GM23248 (cell line): ENCODE results near the gene DPH1. TPM values are rescaled to one million over a fixed set of nuclear protein-coding genes. Genes with fewer than 3 reads are reported as not detected.

Experiments
- DNase-seq: peaks from one replicate; pipeline ENCODE4 v3.0.0-alpha.2; 2015
- H2AFZ ChIP-seq: fragments of 200-600 bp; sonication (generic); 2 replicates; pipeline ENCODE4 v1.6.1; 2016; ENCODE audit warnings: antibody characterized with exemption
- H3F3A ChIP-seq: fragments of 200-600 bp; sonication (generic); 2 replicates; pipeline ENCODE4 v1.6.1; 2016; ENCODE audit warnings: mild to moderate bottlenecking, antibody characterized with exemption, mixed run types; ENCODE audit not compliant: insufficient read depth
- H3K27ac ChIP-seq: fragments of 200-600 bp; sonication (generic); 2 replicates; pipeline ENCODE4 v1.5.1; 2016; ENCODE audit warnings: mild to moderate bottlenecking
- H3K27me3 ChIP-seq: fragments of 200-600 bp; sonication (generic); replicated peaks from 2 replicates; pipeline ENCODE4 v1.6.1; 2016; ENCODE audit warnings: mild to moderate bottlenecking; ENCODE audit not compliant: insufficient read depth
- H3K36me3 ChIP-seq: fragments of 200-600 bp; sonication (generic); 2 replicates; pipeline ENCODE4 v1.6.1; 2016; ENCODE audit warnings: low read depth, mild to moderate bottlenecking
- H3K4me1 ChIP-seq: fragments of 200-600 bp; sonication (generic); 2 replicates; pipeline ENCODE4 v1.6.1; 2016; ENCODE audit warnings: mild to moderate bottlenecking; ENCODE audit not compliant: insufficient read depth
- H3K4me2 ChIP-seq: fragments of 200-600 bp; sonication (generic); one replicate; pipeline ENCODE4 v1.6.1; 2016; ENCODE audit warnings: mild to moderate bottlenecking; ENCODE audit not compliant: unreplicated experiment
- H3K4me3 ChIP-seq: fragments of 200-600 bp; sonication (generic); 2 replicates; pipeline ENCODE4 v1.5.1; 2016; ENCODE audit warnings: mild to moderate bottlenecking
- H3K79me2 ChIP-seq: fragments of 200-600 bp; sonication (generic); 2 replicates; pipeline ENCODE4 v1.6.1; 2016; ENCODE audit warnings: mild to moderate bottlenecking; ENCODE audit not compliant: insufficient read depth
- H3K9ac ChIP-seq: fragments of 200-600 bp; sonication (generic); 2 replicates; pipeline ENCODE4 v1.6.1; 2016; ENCODE audit warnings: mild to moderate bottlenecking
- H3K9me2 ChIP-seq: fragments of 200-600 bp; sonication (generic); 2 replicates; pipeline ENCODE4 v1.6.1; 2016; ENCODE audit warnings: mixed run types, mild to moderate bottlenecking, moderate library complexity; ENCODE audit not compliant: insufficient read depth
- H3K9me3 ChIP-seq: fragments of 200-600 bp; sonication (generic); one replicate; pipeline ENCODE4 v1.6.1; 2017; ENCODE audit warnings: low read depth
- H4K20me1 ChIP-seq: fragments of 200-600 bp; sonication (generic); 2 replicates; pipeline ENCODE4 v1.6.0; 2016; ENCODE audit not compliant: insufficient read depth
- EZH2 ChIP-seq: fragments of 200-600 bp; sonication (generic); IDR thresholded peaks from 2 replicates; pipeline ENCODE4 v1.6.1; 2018; ENCODE audit warnings: antibody characterized with exemption, mild to moderate bottlenecking; ENCODE audit not compliant: insufficient read depth, poor library complexity, severe bottlenecking
- EZH2phosphoT487 ChIP-seq: fragments of 200-600 bp; sonication (generic); IDR thresholded peaks from 2 replicates; pipeline ENCODE4 v1.6.1; 2018; ENCODE audit warnings: antibody characterized with exemption, moderate library complexity, mild to moderate bottlenecking, low read depth; ENCODE audit not compliant: insufficient read depth
- WGBS, 2 experiments: methylation state at CpG; one replicate each; pipeline ENCODE4 v1.1.6; 2015 to 2017; ENCODE audit warnings: low lambda C conversion rate in 2 of 2, low coverage in 1 of 2; ENCODE audit errors: missing lambda C conversion rate in 2 of 2; 5-methylcytosine and 5-hydroxymethylcytosine counted together
- in situ Hi-C: fragments of 300-500 bp; cut with MboI; formaldehyde crosslinking; loops from 2 replicates; pipeline ENCODE4 v1.15.0; 2020
- polyA plus RNA-seq: library from polyadenylated mRNA; unstranded; fragments of >200 nt; fragmentation: Nextera tagmentation; extraction: Ambion mirVana; gene quantifications from 2 replicates; pipeline ENCODE4 v1.2.1, GENCODE V29; 2016
- total RNA-seq: library from RNA; depleted of rRNA; stranded (reverse); fragments of >200 nt; shearing (Covaris generic); gene quantifications from 2 replicates; pipeline ENCODE4 v1.2.3, GENCODE V29; 2014

Gene DPH1
- total and polyA plus RNA-seq, 2 experiments from 2014 or later: 41.2 to 58.1 TPM

DNA sequence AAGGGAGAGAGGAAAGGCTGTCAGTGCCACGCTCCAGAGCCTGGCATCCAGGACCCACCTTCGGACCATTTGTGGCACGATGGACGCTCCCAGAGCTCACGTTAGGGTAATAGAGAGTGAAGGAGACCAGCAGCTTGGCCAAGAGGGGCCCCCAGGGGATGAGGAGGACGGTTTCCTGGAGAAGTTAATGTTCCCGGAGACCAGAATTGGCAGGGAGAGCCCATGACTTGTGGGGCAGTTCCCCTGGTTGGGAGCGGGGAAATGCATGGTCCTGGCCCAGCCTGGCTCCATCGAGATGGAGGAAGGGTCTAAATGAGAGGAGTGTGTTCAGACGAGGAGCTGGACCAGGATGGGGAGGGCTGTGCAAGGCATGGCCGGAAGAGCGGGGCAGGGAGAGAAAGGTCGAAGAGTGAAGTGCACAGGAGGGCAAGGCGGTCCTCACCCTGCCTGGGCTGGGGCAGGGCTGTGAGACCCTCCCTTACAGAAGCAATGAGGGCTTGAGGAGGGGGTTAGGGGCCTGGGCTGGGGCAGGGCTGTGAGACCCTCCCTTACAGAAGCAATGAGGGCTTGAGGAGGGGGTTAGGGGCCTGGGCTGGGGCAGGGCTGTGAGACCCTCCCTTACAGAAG is 22.1 kb downstream of the DPH1 start:
- no peaks in the 10 kb centered on the region for H3K9me2 ChIP-seq
- no peaks in the 10 kb centered on the region for H4K20me1 ChIP-seq
- no peaks in the 10 kb centered on the region for H3K36me3 ChIP-seq
- 77 to 81% methylated on average over 14 of the region's 14 CpGs for WGBS, 2 experiments
- H3K4me2 ChIP-seq: no peak overlapping the region
- no peaks in the 10 kb centered on the region for H3K9me3 ChIP-seq
- H3K4me1 ChIP-seq: peaks cover 8% of the 10 kb centered on the region; the same call in 1 of the 2 replicates
- H3K27ac ChIP-seq: no peak overlapping the region
- H2AFZ ChIP-seq: no peak overlapping the region
- H3K27me3 ChIP-seq: no peaks in the 10 kb centered on the region
- no peaks in the 10 kb centered on the region; the same call in 1 of the 2 replicates for H3F3A ChIP-seq
- no peak overlapping the region for H3K4me3 ChIP-seq
- peaks cover 8% of the 10 kb centered on the region for H3K79me2 ChIP-seq
- TF ChIP-seq EZH2phosphoT487 (no peak), EZH2 (no peak)
- in situ Hi-C loops: no loop called here
- DNase-seq: no peak
- H3K9ac ChIP-seq: no peak overlapping the region

DNA sequence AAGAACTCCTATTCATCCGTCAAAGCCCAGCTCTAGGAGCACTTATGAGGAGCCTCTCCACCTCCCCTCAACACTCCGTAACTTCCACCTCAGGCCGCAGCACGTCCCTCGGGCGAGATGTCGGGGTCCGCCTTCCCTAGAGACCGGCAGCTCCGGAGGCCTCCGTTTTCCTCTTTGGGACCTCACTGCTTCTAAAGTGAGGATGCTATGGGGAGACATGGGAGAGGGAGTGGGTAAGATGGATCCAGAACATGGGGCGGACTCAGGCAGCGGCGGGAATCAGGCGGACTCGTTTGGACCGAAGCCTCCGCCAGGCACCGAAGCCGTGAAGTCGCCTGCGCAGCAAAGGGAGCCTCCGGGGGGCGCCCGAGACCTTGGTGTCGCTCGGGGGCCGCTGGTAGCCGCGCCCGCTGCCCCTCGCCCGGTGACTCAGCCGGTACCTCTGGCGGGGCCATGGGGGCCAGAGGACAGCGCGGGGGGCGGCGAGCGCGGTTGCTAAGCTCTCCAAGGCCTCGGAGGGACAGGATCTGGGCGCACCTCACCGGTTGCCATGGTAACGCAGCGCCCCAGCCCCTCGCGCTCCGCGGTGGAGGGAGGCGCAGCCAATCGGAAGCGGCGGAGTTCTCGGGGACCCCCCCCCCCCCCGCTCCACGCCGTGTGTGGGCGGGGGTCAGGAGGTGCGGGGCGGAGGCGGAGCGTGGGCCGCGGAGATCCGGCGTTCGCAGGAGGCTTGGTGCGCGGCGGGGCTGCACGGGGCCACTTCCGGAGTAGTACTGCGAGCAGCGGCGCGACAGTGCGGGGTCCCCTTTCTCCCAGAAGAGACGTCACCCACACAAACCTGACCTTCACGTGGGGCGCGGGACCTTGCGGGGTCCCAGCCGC is 23.7 kb downstream of the DPH1 start:
- Histone ChIP-seq H3K9ac (peak overlapping the region; percentile 91), H3K4me2 (peak overlapping the region; percentile 80), H3K4me3 (peak overlapping the region; percentile 79), H3K79me2 (peaks cover 18% of the 10 kb centered on the region), H2AFZ (peak overlapping the region; percentile 36; the same call in 1 of the 2 replicates), H3K9me3 (no peaks in the 10 kb centered on the region), H3K4me1 (peaks cover 6% of the 10 kb centered on the region; the same call in 1 of the 2 replicates), H3F3A (no peaks in the 10 kb centered on the region; the same call in 1 of the 2 replicates), H3K27me3 (no peaks in the 10 kb centered on the region), H3K36me3 (no peaks in the 10 kb centered on the region), H4K20me1 (no peaks in the 10 kb centered on the region), H3K9me2 (no peaks in the 10 kb centered on the region), H3K27ac (peak overlapping the region; percentile 81)
- WGBS, 2 experiments: 19 to 20% methylated on average over 51 to 57 of the region's 84 CpGs
- TF ChIP-seq EZH2phosphoT487 (no peak), EZH2 (no peak)
- in situ Hi-C loops: no loop called here
- DNase-seq: peak; percentile 91

DNA sequence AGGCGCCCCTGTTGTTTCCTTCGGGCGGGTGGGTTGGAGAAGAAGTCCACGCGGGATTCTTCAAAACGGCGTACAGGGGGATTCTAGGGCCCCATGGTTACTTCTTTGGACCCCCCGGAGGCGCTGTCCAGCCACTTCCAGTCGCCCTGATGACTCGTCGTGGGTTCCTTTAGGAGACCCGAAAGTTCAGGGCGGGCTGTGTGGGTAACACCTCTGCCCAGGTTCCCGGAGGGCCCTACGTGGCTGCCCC is 24.2 kb downstream of the DPH1 start:
- in situ Hi-C loops: no loop called here

DNA sequence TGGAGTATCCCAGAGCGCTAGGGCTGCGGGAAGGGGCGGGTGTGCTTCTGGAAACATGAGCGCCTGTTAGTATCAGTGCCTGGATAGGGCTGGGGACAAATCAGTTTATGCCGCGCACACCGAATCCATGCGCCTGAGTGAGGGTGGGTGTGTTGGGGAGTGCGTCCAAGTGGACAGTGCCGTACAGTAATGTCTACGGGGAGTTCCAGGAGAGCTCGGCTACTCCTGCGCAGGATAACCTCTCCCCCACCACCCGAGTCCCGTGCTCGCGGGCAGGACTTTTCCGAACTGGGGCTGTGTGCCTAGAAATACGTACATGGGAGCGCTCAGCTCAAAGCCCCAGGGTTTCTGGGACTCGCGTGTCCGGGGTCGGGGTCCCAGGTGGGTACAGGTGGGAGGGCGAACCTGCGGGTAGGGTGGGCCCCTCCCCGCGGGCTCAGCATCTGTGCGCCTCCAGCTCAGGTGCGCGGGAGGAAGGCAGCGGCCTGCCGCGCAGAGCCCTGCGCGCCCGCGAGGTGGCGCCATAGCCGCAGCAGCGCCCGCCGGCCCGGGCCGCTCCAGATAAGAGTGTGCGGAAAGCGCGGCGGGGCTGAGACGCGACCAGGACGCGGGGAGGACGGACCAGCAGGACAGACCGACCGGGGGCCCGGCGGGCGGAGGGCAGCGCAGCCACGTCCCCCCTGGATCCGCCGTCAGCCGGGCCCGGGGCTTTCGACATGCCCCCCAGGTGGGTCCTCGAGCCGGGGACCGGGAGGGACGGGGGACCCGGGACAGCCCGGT is 24.7 kb downstream of the DPH1 start, which contains the start of gene HIC1:
HIC1 (plus strand) TSS at position 592 of the 780 bp plus-strand sequence. CDS start 1,588 bp downstream, outside the sequence.
- in situ Hi-C loops: no loop called here
- peak within 1 kb of the TSS; percentile 81 for H3K27ac ChIP-seq
- H3K9me3 ChIP-seq: no peaks in the 10 kb centered on the region
- 1 to 2% methylated on average over 51 to 58 of the region's 72 CpGs for WGBS, 2 experiments
- TF ChIP-seq EZH2phosphoT487 (no peak), EZH2 (no peak)
- H2AFZ ChIP-seq: peak within 1 kb of the TSS; percentile 36; the same call in 1 of the 2 replicates
- H3K9ac ChIP-seq: peak within 1 kb of the TSS; percentile 91
- no peaks in the 10 kb centered on the region for H4K20me1 ChIP-seq
- H3K36me3 ChIP-seq: no peaks in the 10 kb centered on the region; the same call in 1 of the 2 replicates
- peak; percentile 94 for DNase-seq
- no peaks in the 10 kb centered on the region for H3K27me3 ChIP-seq
- no peaks in the 10 kb centered on the region for H3F3A ChIP-seq
- peak within 1 kb of the TSS; percentile 86 for H3K4me2 ChIP-seq
- H3K4me1 ChIP-seq: no peaks in the 10 kb centered on the region
- H3K79me2 ChIP-seq: peaks cover 29% of the 10 kb centered on the region
- peak within 1 kb of the TSS; percentile 79 for H3K4me3 ChIP-seq
- no peaks in the 10 kb centered on the region for H3K9me2 ChIP-seq

More for the DNA sequence above, 24.2 kb downstream of the DPH1 start:
- Histone ChIP-seq H3K79me2 (peaks cover 24% of the 10 kb centered on the region), H3K36me3 (no peaks in the 10 kb centered on the region), H3K4me3 (peak overlapping the region; percentile 79), H3K27me3 (no peaks in the 10 kb centered on the region), H2AFZ (peak overlapping the region; percentile 36; the same call in 1 of the 2 replicates), H3K9ac (peak overlapping the region; percentile 91), H3K9me3 (no peaks in the 10 kb centered on the region), H3K4me2 (peak overlapping the region; percentile 80), H3F3A (no peaks in the 10 kb centered on the region; the same call in 1 of the 2 replicates), H3K9me2 (no peaks in the 10 kb centered on the region), H3K4me1 (peaks cover under 1% of the 10 kb centered on the region; the same call in 1 of the 2 replicates), H3K27ac (peak overlapping the region; percentile 81), H4K20me1 (no peaks in the 10 kb centered on the region)
- no peak for DNase-seq
- WGBS, 2 experiments: 3 to 4% methylated on average over 16 of the region's 16 CpGs
- TF ChIP-seq EZH2phosphoT487: no peak
- no peak for TF ChIP-seq EZH2
